ENCODE measurements around the gene PLXNC1. TPM values are rescaled to one million over a fixed set of nuclear protein-coding genes. Genes with fewer than 3 reads are reported as not detected.

Gene PLXNC1
- total and polyA plus RNA-seq, 8 donors = 7.3 to 55.9 (median 11.1) TPM

DNA sequence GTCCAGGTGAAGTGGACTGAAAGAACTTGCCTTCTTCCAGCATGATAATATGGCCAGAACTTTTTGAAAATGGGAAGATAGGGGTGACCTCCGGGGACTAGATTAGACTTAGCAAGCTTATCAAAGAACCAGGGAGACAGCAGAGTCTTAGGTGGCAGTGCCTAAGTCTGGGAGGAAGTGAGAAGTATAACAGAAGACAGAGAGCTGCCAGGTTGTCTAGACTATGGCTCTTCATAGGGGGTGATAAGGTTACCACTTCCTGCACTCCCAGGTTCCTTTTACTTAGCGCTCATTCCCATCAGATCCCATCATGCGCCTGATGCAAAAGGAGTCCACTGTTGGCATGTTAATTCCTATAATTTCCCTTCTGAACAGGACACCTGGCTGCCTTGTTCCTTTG, 69.9 kb downstream of the PLXNC1 start:
- Histone ChIP-seq H3K4me3 (no peak overlapping the region), H3K9me3 (no peaks in the 10 kb centered on the region), H3K36me3 (peaks cover 0 to 38% of the 10 kb centered on the region in 2 donors), H3K4me1 (no peaks in the 10 kb centered on the region), H3K27me3 (no peaks in the 10 kb centered on the region), H3K27ac (no peak overlapping the region)
- ATAC-seq = no peak
- TF ChIP-seq, protein P1, sequence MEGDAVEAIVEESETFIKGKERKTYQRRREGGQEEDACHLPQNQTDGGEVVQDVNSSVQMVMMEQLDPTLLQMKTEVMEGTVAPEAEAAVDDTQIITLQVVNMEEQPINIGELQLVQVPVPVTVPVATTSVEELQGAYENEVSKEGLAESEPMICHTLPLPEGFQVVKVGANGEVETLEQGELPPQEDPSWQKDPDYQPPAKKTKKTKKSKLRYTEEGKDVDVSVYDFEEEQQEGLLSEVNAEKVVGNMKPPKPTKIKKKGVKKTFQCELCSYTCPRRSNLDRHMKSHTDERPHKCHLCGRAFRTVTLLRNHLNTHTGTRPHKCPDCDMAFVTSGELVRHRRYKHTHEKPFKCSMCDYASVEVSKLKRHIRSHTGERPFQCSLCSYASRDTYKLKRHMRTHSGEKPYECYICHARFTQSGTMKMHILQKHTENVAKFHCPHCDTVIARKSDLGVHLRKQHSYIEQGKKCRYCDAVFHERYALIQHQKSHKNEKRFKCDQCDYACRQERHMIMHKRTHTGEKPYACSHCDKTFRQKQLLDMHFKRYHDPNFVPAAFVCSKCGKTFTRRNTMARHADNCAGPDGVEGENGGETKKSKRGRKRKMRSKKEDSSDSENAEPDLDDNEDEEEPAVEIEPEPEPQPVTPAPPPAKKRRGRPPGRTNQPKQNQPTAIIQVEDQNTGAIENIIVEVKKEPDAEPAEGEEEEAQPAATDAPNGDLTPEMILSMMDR (IDR thresholded peaks at IDR 0.05) = no peak
- no peak for DNase-seq
- intact Hi-C loops (cut with DNase I) = no loop called here

DNA sequence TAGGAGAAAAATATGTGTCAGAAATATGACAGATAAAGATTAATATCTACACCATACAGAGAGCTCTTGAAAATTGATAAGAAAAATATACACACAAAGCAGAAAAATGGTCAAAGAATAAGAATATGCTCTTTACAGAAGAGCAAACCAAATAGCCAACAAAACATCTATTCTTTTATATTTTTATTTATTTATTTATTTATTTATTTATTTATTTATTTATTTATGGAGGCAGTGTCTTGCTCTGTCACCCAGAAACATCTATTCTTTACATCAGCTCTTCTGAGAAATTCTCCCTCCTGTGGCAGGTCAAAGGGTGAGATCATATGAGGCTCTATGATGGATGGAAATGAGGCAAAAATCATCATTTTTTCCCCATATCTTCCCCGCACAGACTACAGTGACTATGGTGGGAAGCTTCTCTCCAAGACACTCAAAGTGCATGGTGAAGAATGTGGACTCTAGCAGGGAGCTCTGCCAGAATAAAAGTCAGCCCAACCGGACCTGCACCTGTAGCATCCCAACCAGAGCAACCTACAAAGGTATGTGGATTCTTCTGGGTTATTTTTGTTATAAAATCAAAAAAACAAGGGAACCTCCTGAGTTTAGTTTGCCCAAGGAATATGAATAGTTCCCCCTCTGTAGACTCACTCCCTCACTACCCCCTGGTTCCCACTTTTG, 71.4 kb downstream of the PLXNC1 start:
- ATAC-seq (no peak), DNase-seq (no peak)
- Histone ChIP-seq H3K27me3 (no peaks in the 10 kb centered on the region), H3K9me3 (no peaks in the 10 kb centered on the region), H3K4me3 (no peak overlapping the region), H3K27ac (no peak overlapping the region), H3K36me3 (peaks cover 0 to 49% of the 10 kb centered on the region in 2 donors), H3K4me1 (no peaks in the 10 kb centered on the region)
- TF ChIP-seq, protein P1 (IDR thresholded peaks at IDR 0.05) = no peak
- intact Hi-C loops (cut with DNase I) = no loop called here

DNA sequence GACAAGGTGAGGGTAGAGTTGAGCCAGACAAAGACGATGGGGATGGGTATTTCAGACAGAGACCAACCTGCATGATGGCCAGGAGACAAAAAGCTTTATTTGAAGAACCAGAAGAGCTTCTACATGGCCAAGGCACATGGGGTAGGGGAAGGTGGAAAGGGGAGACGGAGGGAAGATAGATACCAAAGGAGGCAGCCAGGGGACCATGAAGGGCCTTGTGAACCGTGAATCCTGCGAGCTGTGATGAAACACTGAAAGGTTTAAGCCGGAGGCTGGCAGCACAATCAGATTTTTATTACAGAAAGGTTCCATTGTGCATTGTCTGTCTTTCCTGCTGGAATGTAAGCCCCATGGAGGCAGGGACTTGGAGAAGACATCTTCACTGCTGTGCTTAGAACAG, 72.4 kb downstream of the PLXNC1 start:
- DNase-seq (no peak), ATAC-seq (no peak)
- H3K4me3 ChIP-seq = no peak overlapping the region
- no peaks in the 10 kb centered on the region for H3K4me1 ChIP-seq
- peaks cover 0 to 60% of the 10 kb centered on the region in 2 donors for H3K36me3 ChIP-seq
- intact Hi-C loops (cut with DNase I) = no loop called here
- H3K27ac ChIP-seq = no peak overlapping the region
- TF ChIP-seq, protein P1 (IDR thresholded peaks at IDR 0.05) = no peak
- H3K27me3 ChIP-seq = no peaks in the 10 kb centered on the region
- H3K9me3 ChIP-seq = no peaks in the 10 kb centered on the region

DNA sequence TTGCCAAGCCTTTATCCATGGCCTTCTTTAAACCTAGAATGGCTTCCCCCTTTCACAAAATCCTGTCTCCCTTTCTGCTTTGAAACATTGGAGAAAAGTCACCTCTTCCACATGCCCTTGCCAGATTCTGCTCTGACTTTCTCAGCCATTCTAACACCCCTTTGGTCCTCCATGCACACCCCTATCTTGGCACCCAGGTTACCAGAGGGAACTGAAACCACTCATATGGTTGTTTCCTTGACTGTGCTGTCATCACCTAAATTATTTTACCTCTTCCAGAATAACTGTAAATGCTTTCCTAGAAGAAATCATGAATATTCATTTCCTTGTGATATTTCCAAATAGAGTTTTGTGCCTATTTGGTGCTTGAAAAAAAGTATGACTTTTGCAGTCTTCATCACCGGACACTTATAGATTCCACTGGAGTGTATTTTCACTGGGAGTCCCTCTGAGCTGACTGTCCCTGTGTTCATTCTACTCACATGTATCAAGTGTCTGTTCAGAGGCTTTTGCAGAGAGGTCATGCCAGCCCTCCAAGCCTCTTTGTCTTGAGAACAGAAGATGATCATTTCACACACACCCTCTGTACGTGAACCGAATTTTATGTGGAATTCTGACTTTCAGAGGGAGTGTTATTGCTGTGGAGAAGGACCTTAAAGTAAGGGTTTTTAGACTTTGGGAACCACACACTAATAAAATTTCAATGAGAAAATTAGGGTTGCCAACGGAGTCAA, 74.1 kb downstream of the PLXNC1 start:
- Histone ChIP-seq H3K27ac (no peak overlapping the region), H3K27me3 (no peaks in the 10 kb centered on the region), H3K36me3 (peaks cover 0 to 72% of the 10 kb centered on the region in 2 donors), H3K4me1 (no peaks in the 10 kb centered on the region), H3K4me3 (no peak overlapping the region), H3K9me3 (no peaks in the 10 kb centered on the region)
- no peak for DNase-seq
- TF ChIP-seq, protein P1 (IDR thresholded peaks at IDR 0.05) = no peak
- no peak for ATAC-seq
- intact Hi-C loops (cut with DNase I) = no loop called here

DNA sequence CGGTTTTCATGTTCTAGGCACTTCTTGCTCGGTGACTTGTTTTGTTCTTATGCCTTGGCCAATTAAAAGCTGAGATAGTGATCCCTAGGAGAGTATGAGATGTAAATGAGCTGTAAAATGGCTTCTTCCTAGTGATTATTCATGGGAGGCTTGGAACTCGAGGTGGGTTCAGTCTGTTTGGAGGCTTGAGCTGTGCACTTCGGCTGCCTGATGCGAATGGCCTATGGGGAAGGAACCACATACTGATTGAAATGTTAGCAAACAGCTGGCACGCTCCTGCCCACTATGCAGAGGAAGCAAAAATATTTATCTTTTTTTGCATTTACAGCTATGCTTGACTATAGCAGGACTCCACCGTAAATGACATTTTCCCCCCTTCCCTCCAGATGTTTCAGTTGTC, 75.5 kb downstream of the PLXNC1 start:
- Histone ChIP-seq H3K9me3 (no peaks in the 10 kb centered on the region), H3K27me3 (no peaks in the 10 kb centered on the region), H3K4me3 (no peak overlapping the region), H3K27ac (no peak overlapping the region), H3K36me3 (peaks cover 0 to 86% of the 10 kb centered on the region in 2 donors), H3K4me1 (no peaks in the 10 kb centered on the region)
- TF ChIP-seq, protein P1 (IDR thresholded peaks at IDR 0.05) = no peak
- intact Hi-C loops (cut with DNase I) = no loop called here
- ATAC-seq (no peak), DNase-seq (no peak)
